ENCODE results near the gene SPTBN1.

DNA sequence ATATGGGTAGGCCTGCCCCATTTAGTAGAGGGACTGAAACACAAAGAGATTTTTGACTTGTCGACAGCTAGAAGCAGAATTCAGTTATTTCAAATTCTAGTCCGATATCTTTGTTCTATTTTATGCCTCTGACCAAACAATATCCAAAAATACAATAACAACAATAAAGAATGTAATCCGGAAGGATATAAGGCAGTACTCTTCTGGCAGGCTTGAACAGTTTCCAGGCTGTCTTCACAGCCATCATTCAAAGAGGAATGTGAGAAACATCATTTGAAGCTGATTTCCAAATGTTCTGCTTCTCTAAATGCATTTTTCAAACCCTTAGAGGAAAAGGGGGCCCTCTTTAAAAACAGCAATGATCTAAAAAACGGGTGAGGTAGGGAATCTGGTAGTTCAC is 36.7 kb upstream of the SPTBN1 start:
- TF ChIP-seq RAD21 (IDR thresholded peaks at IDR 0.05; ENCODE audit: low read depth) (no peak), EP300 (IDR thresholded peaks at IDR 0.05; ENCODE audit: borderline replicate concordance) (no peak), CEBPB (IDR thresholded peaks at IDR 0.05) (no peak)
